Activated naive CD4-positive, alpha-beta T cell treated with anti-CD3 and anti-CD28 coated beads, Interleukin-2, amount 10 ng/mL, durations not matched to agents 7 days and 5 days (primary cell): ENCODE measurements around the gene COL6A1.

Experiments
- CTCF ChIA-PET: fragments of 350-600 bp; sonication (Branson Sonifier 250); formaldehyde crosslinking; loops from one replicate; lab custom pipeline; 2021; ENCODE audit warnings: antibody characterized with exemption; lab: Charles Lee
- DNase-seq: peaks from one replicate; pipeline ENCODE4 v3.0.0-alpha.2; 2020
- H3K27ac Mint-ChIP-seq: one replicate; pipeline ENCODE4 v1.8.0; 2021; ENCODE audit warnings: mild to moderate bottlenecking, moderate library complexity, mixed read lengths
- H3K27me3 Mint-ChIP-seq: one replicate; pipeline ENCODE4 v1.8.0; 2021; ENCODE audit warnings: mild to moderate bottlenecking, mixed read lengths
- H3K36me3 Mint-ChIP-seq: one replicate; pipeline ENCODE4 v1.8.0; 2021; ENCODE audit warnings: mixed read lengths
- H3K4me1 Mint-ChIP-seq: one replicate; pipeline ENCODE4 v1.8.0; 2021; ENCODE audit warnings: mixed read lengths
- H3K4me3 Mint-ChIP-seq: one replicate; pipeline ENCODE4 v1.8.0; 2021; ENCODE audit warnings: mild to moderate bottlenecking, moderate library complexity, mixed read lengths
- H3K9me3 Mint-ChIP-seq: one replicate; pipeline ENCODE4 v1.8.0; 2021; ENCODE audit warnings: mixed read lengths

The COL6A1 gene

DNA sequence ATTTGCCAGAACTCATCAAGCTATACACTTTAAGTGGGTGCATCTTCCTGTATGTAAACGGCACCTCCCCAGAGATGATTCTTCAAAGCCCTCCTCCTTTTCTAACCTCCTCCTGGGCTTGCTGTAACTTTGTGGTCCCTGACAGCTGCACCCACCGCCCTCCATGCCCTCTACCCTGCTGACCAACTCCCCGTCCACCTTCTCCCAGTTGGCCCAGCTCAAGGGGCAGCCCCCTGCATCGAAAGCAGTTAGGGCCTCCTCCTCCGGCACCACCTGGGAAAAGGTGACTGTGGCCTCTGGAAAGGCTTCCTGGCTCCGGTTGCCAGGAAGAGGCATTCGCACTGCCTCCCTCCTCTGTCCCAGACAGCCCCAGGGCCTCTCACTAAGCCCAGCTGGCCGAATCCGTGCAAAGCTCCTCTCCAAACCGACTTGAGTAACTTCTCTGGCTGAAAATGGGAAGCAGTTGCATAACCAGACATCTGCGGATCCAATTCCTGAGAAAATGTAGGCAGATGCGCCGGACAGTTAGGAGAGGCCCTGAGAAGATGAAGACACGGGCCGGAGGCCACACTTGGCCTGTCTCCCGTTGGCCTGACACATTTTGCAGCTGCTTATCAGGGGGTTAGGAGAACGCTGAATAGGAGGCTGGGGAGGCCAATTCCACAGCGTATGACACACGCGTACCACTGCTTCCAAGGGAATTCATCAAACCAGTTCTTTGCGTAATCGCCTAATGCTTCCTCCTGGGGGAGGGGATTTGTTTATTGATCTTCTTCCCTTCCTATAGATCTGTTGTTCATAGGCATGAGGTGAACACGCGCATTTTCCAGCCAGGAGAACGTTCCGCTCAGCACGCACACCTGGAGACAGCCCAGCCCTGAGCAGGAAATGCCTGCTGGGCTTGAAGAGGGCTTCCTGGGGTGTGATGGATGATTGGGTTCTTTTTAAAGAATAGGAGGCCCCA, 67.6 kb downstream of the COL6A1 start:
- no peak for DNase-seq
- no peaks in the 10 kb centered on the region for H3K4me1 Mint-ChIP-seq
- H3K27me3 Mint-ChIP-seq = no peaks in the 10 kb centered on the region
- H3K36me3 Mint-ChIP-seq = no peaks in the 10 kb centered on the region
- H3K4me3 Mint-ChIP-seq = no peak overlapping the region
- CTCF ChIA-PET = no interaction called here
- no peak overlapping the region for H3K27ac Mint-ChIP-seq
- no peaks in the 10 kb centered on the region for H3K9me3 Mint-ChIP-seq

DNA sequence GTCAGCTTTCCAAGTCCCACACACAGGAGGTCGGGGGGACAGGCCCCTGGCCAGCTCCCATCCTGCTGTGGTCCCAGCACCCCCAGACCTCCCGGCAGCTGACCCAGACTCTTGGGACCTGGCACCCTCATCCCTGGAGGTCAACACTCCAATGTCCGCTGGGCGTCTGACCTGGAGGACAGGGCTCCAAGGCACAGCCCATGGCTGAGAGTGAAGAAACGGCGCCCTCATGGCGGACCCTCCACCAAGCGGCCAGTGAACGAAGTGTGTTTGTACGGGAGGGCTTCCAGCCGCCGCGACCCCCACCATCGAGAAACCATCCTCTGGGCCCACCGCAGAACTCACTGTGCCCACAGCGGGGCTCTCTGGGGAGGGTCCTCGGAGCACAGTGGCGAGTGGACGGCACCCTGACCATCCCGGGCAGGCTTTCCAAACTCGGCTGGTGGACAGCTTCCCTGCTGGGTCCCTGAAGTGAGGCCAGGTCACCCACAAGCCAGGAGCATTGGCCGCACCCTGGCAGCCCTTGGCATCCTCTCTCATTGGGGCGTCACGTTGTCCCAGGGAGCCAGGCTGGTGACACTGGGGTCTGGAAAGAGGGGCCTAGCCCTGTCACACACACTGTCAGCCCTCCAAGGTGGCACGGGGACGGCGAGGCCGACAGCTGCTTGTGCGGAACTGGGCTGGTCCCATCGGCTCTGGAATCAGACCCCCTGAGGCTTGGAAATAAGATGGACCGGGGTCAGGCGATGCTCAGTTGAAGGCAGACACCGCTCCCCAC, 68.5 kb downstream of the COL6A1 start:
- DNase-seq = no peak
- CTCF ChIA-PET = no interaction called here
- Mint-ChIP-seq H3K4me3 (no peak overlapping the region), H3K27ac (no peak overlapping the region), H3K36me3 (no peaks in the 10 kb centered on the region), H3K4me1 (no peaks in the 10 kb centered on the region), H3K27me3 (no peaks in the 10 kb centered on the region), H3K9me3 (no peaks in the 10 kb centered on the region)

DNA sequence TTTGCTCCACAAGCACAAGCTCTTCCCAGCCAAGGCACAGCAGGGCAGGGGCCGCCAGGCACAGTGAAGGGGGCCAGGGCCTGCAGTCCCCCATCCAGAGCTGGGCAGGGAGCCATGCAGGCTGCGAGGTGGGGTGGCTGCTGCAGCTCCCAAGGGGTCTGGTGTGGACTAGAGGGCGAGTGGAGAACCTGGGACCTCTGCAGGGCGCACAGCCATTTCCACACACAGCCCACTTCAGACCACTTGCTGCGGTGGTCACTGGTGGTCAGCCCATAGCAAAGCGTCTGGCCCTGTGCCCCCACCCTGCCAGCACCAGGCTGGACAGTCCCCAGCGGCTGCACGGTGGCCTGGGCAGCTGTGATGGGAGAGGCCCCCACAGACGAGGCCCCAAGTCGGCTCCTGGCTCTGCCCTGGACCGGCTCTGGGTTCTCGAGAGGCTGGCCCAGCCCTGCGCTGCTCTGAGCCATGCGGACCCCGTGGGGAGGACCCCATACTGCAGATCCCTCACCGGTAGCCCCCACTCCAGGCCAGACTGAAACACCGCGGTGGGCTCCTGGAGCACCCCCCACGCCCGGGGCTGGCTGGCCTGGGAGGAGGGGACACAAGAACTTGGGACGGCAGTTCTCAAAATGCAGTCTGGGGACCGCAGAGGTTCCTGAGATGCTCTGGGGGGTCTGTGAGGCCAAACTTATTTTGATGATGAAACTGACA, 69.3 kb downstream of the COL6A1 start:
- Mint-ChIP-seq H3K27ac (no peak overlapping the region), H3K36me3 (no peaks in the 10 kb centered on the region), H3K4me1 (no peaks in the 10 kb centered on the region), H3K4me3 (no peak overlapping the region), H3K27me3 (no peaks in the 10 kb centered on the region), H3K9me3 (no peaks in the 10 kb centered on the region)
- DNase-seq = no peak
- CTCF ChIA-PET = no interaction called here

DNA sequence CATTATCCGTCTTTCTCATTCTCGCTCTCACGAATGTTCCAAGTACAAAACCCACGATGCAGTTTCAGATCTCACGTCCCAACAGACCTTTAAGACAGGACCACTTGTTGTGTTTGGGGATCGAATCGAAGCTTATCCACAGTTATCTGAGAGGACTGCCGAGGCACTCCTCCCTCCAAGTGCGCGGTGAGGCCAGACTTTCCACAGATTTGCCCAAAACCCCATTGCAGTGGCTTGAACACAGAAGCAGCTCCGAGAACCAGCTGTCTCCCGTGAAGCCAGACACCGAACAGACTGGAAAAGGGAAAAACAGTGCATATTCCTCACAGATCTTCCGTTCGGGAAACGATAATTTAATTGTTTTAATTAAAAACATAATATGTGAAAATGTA, 69.8 kb downstream of the COL6A1 start:
- CTCF ChIA-PET = no interaction called here
- DNase-seq = no peak
- H3K9me3 Mint-ChIP-seq = no peaks in the 10 kb centered on the region
- no peak overlapping the region for H3K4me3 Mint-ChIP-seq
- H3K36me3 Mint-ChIP-seq = no peaks in the 10 kb centered on the region
- peaks cover under 1% of the 10 kb centered on the region for H3K27me3 Mint-ChIP-seq
- no peak overlapping the region for H3K27ac Mint-ChIP-seq
- H3K4me1 Mint-ChIP-seq = no peaks in the 10 kb centered on the region

DNA sequence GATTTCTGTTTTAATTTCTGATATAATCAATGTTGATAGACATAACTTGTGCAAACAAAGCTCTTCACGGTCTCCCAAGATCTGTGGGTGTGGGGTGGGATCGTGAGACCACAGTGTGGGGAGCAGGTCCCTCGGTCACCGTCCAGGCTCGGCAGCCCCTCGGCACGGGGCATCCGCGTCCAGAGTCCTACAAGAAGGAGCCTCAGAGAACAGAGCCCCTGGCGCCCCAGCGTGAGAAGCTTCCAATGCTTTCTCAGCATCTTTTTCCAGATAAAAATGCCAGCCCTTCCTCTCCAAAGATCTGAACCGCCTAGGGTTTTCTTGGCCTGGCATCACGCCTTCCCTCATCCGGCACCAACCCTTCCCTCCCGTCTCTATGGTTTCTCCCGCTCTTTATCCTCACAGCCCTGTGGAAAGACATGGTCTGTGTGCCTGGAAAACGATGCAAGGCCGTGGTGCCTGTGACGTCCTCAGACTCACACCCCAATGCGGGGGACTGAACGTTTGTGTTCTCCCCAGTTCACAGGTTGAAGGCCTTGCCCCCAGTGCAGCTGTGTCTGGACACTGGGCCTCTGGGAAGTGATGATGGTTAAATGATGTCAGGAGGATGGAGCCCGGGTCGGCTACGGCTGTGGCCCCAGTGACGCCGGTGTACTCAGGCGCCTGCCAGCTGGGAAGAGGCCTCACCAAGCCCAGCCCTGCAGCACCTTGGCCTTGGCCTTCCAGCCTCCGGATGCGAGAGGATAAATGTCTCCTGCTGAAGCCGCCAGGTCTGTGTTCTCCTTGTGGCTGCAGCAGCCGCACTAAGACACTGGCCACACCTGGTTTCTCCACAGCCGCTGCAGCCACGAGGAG, 70.5 kb downstream of the COL6A1 start:
- H3K27me3 Mint-ChIP-seq = peaks cover 7% of the 10 kb centered on the region
- H3K4me3 Mint-ChIP-seq = no peak overlapping the region
- H3K27ac Mint-ChIP-seq = no peak overlapping the region
- DNase-seq = no peak
- CTCF ChIA-PET = no interaction called here
- H3K36me3 Mint-ChIP-seq = no peaks in the 10 kb centered on the region
- H3K4me1 Mint-ChIP-seq = no peaks in the 10 kb centered on the region
- H3K9me3 Mint-ChIP-seq = no peaks in the 10 kb centered on the region

DNA sequence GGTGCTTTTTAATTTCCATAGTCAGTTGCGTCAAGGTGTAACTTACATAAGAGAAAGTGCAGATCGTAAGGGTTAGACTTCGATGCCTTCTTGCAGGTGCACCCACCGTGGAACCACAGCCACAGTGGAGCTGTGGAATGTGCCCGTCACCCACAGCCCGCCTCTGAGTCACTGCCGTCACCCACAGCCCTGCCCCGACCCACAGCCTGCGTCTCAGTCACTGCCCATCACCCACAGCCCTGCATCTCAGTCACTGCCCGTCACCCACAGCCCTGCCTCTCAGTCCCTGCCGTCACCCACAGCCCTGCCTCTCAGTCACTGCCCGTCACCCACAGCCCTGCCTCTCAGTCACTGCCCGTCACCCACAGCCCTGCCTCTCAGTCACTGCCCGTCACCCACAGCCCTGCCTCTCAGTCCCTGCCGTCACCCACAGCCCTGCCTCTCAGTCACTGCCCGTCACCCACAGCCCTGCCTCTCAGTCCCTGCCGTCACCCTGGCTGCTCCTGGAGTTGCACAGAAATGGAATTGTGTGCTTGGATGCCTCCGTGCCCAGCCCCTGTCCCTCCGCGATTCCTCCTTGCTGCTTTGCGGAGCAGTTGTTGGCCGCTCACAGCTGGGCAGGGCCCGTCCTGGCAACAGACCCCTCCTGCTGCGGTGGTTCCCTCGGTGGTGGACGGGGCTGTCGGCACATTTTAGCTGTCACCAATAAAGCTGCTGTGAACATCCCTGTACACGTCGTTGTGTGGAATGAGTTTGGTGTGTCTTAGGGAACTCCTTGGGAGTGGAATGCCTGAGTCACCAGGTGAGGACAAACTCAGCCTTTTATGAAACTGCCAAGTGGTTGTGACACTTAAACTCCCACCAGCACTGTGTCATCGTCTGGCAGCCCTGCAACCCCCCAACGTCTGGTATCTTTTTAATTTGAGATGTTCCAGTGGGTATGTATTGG, 71.4 kb downstream of the COL6A1 start:
- H3K4me1 Mint-ChIP-seq = peaks cover 4% of the 10 kb centered on the region
- no peak for DNase-seq
- peaks cover 17% of the 10 kb centered on the region for H3K27me3 Mint-ChIP-seq
- no peak overlapping the region for H3K27ac Mint-ChIP-seq
- no peaks in the 10 kb centered on the region for H3K9me3 Mint-ChIP-seq
- H3K4me3 Mint-ChIP-seq = no peak overlapping the region
- CTCF ChIA-PET = no interaction called here
- no peaks in the 10 kb centered on the region for H3K36me3 Mint-ChIP-seq

DNA sequence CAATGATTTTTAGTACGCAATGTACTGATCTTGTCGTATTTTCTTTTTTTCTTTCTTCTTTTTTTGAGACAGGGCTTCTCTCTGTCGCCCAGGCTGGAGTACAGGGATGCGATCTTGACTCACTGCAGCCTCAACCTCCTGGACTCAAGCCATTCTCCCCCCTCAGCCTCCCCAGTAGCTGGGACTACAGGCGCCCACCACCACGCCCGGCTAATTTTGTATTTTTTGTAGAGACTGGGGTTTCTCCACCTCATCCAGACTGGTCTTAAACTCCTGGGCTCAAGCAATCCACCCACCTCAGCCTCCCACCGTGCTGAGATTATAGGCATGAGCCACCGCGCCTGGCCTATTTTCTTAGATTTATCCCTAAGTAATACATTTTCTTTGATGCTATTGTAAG, 72.5 kb downstream of the COL6A1 start:
- Mint-ChIP-seq H3K4me1 (peaks cover 9% of the 10 kb centered on the region), H3K27ac (no peak overlapping the region)

DNA sequence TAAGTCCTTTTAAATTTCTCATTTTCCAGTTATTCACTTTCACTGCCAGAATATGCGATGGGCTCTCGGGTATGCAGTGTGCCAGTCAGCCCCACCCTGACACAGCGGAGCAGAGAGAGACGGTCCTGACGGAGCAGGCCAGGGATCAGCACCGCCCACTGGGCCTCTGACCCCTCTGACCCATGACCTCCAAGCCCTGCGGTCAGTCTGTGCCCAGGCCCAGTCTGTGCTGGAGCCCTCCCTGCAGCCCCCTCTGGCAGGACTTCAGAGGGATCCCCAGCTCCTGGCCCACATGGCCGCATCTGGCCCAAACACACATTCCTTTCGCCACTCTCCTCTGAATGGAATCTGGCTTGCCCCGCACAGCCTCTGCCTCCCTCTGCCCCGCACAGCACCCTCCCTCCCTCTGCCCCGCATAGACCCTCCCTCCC, 72.9 kb downstream of the COL6A1 start:
- Mint-ChIP-seq H3K27ac (no peak overlapping the region), H3K9me3 (peaks cover 13% of the 10 kb centered on the region), H3K4me3 (no peak overlapping the region), H3K27me3 (peaks cover 32% of the 10 kb centered on the region), H3K36me3 (no peaks in the 10 kb centered on the region), H3K4me1 (peaks cover 9% of the 10 kb centered on the region)
- no peak for DNase-seq
- CTCF ChIA-PET = no interaction called here

More for the DNA sequence above, 72.5 kb downstream of the COL6A1 start:
- CTCF ChIA-PET = no interaction called here
- Mint-ChIP-seq H3K9me3 (peaks cover 9% of the 10 kb centered on the region), H3K27me3 (peaks cover 27% of the 10 kb centered on the region), H3K4me3 (no peak overlapping the region), H3K36me3 (no peaks in the 10 kb centered on the region)
- no peak for DNase-seq
